IMR-90 (cell line): ENCODE results near the gene FEN1. TPM values are rescaled to one million over a fixed set of nuclear protein-coding genes. Genes with fewer than 3 reads are reported as not detected.
A peak's percentile ranks its signal among the peaks of the same experiment; 100 is the strongest.

Source experiments
- ATAC-seq: fragments of 200-7000 bp; cut with Tn5 transposase; 2 replicates; pipeline ENCODE4 v1.9.1; 2020; ENCODE audit warnings: low read depth, mild to moderate bottlenecking, moderate library complexity
- BruUV-seq: library from RNA; stranded (reverse); fragments of 400-500 nt; replicated peaks from 2 replicates; lab custom pipeline; 2021; lab: Mats Ljungman, UMichigan
- CTCF ChIA-PET: fragments of 300-600 bp; formaldehyde crosslinking; extraction: SDS; loops from one replicate; lab custom pipeline; 2021; ENCODE audit warnings: antibody characterized with exemption; lab: Yijun Ruan, JAX
- POLR2A ChIA-PET: fragments of 300-600 bp; sonication (Branson Sonifier 250); formaldehyde crosslinking; loops from one replicate; lab custom pipeline; 2022; ENCODE audit warnings: antibody characterized with exemption; ENCODE audit not compliant: unreplicated experiment; lab: Charles Lee
- DNase-seq: peaks from one replicate; pipeline ENCODE4 v3.0.0; 2013
- H2AFZ ChIP-seq: replicated peaks from 2 replicates; pipeline ENCODE3; 2013; ENCODE audit warnings: low read length, mild to moderate bottlenecking; ENCODE audit not compliant: poor library complexity
- H2AK5ac ChIP-seq: 2 replicates; pipeline ENCODE4 v1.6.1; 2013; ENCODE audit warnings: low read depth, low read length, inconsistent platforms
- H2AK9ac ChIP-seq: replicated peaks from 2 replicates; pipeline ENCODE3; 2013; ENCODE audit warnings: mild to moderate bottlenecking, low read depth, low read length, moderate library complexity; ENCODE audit not compliant: poor library complexity
- H2BK120ac ChIP-seq: 2 replicates; pipeline ENCODE4 v1.6.1; 2013; ENCODE audit warnings: low read depth, low read length, inconsistent platforms
- H2BK15ac ChIP-seq: 3 replicates; pipeline ENCODE4 v1.6.1; 2013; ENCODE audit warnings: low read depth, low read length, inconsistent platforms
- H2BK20ac ChIP-seq: 2 replicates; pipeline ENCODE4 v1.6.1; 2013; ENCODE audit warnings: low read depth, mild to moderate bottlenecking, inconsistent platforms, low read length, moderate library complexity
- H2BK5ac ChIP-seq: 2 replicates; pipeline ENCODE4 v1.6.1; 2013; ENCODE audit warnings: mild to moderate bottlenecking, low read depth, low read length, inconsistent platforms; ENCODE audit not compliant: poor library complexity, severe bottlenecking
- H3K14ac ChIP-seq: replicated peaks from 2 replicates; pipeline ENCODE4 v1.6.1; 2013; ENCODE audit warnings: low read depth, low read length, inconsistent platforms
- H3K18ac ChIP-seq: 2 replicates; pipeline ENCODE4 v1.6.1; 2013; ENCODE audit warnings: low read depth, low read length, control low read depth
- H3K23ac ChIP-seq: 2 replicates; pipeline ENCODE4 v1.6.1; 2013; ENCODE audit warnings: low read depth, low read length, inconsistent platforms
- H3K27ac ChIP-seq: 2 replicates; pipeline ENCODE4 v1.5.1; 2013; ENCODE audit warnings: mild to moderate bottlenecking, control low read depth, low read length; ENCODE audit not compliant: insufficient read depth
- H3K27me3 ChIP-seq: 2 replicates; pipeline ENCODE4 v1.6.1; 2013; ENCODE audit warnings: low read length; ENCODE audit not compliant: control insufficient read depth, insufficient read depth
- H3K36me3 ChIP-seq: 2 replicates; pipeline ENCODE4 v1.6.1; 2013; ENCODE audit warnings: low read length, mixed read lengths; ENCODE audit not compliant: control insufficient read depth, insufficient read depth
- H3K4ac ChIP-seq: 2 replicates; pipeline ENCODE4 v1.6.1; 2013; ENCODE audit warnings: low read depth, low read length, inconsistent platforms
- H3K4me1 ChIP-seq: 2 replicates; pipeline ENCODE4 v1.6.1; 2013; ENCODE audit warnings: low read length, mixed read lengths; ENCODE audit not compliant: control insufficient read depth, insufficient read depth
- H3K4me2 ChIP-seq: 2 replicates; pipeline ENCODE4 v1.6.1; 2013; ENCODE audit warnings: low read depth, mild to moderate bottlenecking, control low read depth, low read length, moderate library complexity
- H3K4me3 ChIP-seq: 2 replicates; pipeline ENCODE4 v1.5.1; 2013; ENCODE audit warnings: low read depth, mild to moderate bottlenecking, control low read depth, low read length, moderate library complexity; ENCODE audit not compliant: insufficient read depth
- H3K56ac ChIP-seq: 2 replicates; pipeline ENCODE4 v1.6.1; 2013; ENCODE audit warnings: low read length, inconsistent platforms; ENCODE audit not compliant: insufficient read depth; ENCODE audit errors: extremely low read depth
- H3K79me1 ChIP-seq, 2 experiments: 2 replicates each; pipeline ENCODE4 v1.6.1; 2013; ENCODE audit warnings: low read length in 2 of 2, inconsistent platforms in 1 of 2, low read depth in 1 of 2
- H3K9ac ChIP-seq: 2 replicates; pipeline ENCODE4 v1.6.1; 2013; ENCODE audit warnings: low read depth, low read length, control low read depth
- H3K9me1 ChIP-seq: 2 replicates; pipeline ENCODE4 v1.6.1; 2013; ENCODE audit warnings: low read length, inconsistent platforms; ENCODE audit not compliant: insufficient read depth
- H3K9me3 ChIP-seq: 2 replicates; pipeline ENCODE4 v1.6.1; 2013; ENCODE audit warnings: low read length; ENCODE audit not compliant: control insufficient read depth, insufficient read depth
- H4K20me1 ChIP-seq: 2 replicates; pipeline ENCODE4 v1.6.1; 2013; ENCODE audit warnings: low read length, inconsistent platforms; ENCODE audit not compliant: insufficient read depth
- H4K5ac ChIP-seq: 2 replicates; pipeline ENCODE4 v1.6.1; 2013; ENCODE audit warnings: mild to moderate bottlenecking, low read depth, low read length, control low read depth
- H4K8ac ChIP-seq, 2 experiments: 2 replicates each; pipeline ENCODE4 v1.6.1; 2013; ENCODE audit warnings: low read depth in 2 of 2, low read length in 2 of 2, control low read depth in 1 of 2, inconsistent platforms in 1 of 2
- H4K91ac ChIP-seq: 2 replicates; pipeline ENCODE4 v1.6.1; 2013; ENCODE audit warnings: low read depth, low read length, inconsistent platforms; ENCODE audit not compliant: insufficient read depth
- CEBPB ChIP-seq: IDR thresholded peaks from 2 replicates; pipeline ENCODE4 v1.6.1; 2012; ENCODE audit warnings: low read depth, low read length, improper control_type of control experiment
- MAFK ChIP-seq: IDR thresholded peaks from 2 replicates; pipeline ENCODE4 v1.6.1; 2012; ENCODE audit warnings: low read depth, low read length, improper control_type of control experiment
- RAD21 ChIP-seq: IDR thresholded peaks from 2 replicates; pipeline ENCODE4 v1.6.1; 2012; ENCODE audit warnings: low read length, improper control_type of control experiment
- WGBS, 2 experiments: methylation state at CpG; one replicate each; pipeline versions ENCODE4 v1.1.5 to v1.1.7; 2013; ENCODE audit warnings: missing lambda C conversion rate in 2 of 2; ENCODE audit not compliant: insufficient read length in 1 of 2; ENCODE audit errors: extremely low coverage in 2 of 2; 5-methylcytosine and 5-hydroxymethylcytosine counted together
- dilution Hi-C: fragments of 300-500 bp; cut with HindIII; formaldehyde crosslinking; loops from one replicate; pipeline ENCODE4 v1.14.3; 2018; ENCODE audit warnings: low sequenced_read_pairs; ENCODE audit not compliant: unreplicated experiment
- in situ Hi-C: fragments of 300-500 bp; cut with MboI; formaldehyde crosslinking; loops from 3 replicates; pipeline ENCODE4 v1.14.3; 2019; ENCODE audit warnings: low sequenced_read_pairs, inconsistent platforms, mixed read lengths
- intact Hi-C: fragments of 100-400 bp; cut with micrococcal nuclease; formaldehyde crosslinking; loops from 2 replicates; pipeline ENCODE4 v1.10.0; 2022
- polyA plus RNA-seq, 3 experiments: library from polyadenylated mRNA; depleted of rRNA; stranded (reverse); fragments of >200 nt; gene quantifications; 2 replicates each; pipeline ENCODE4 v1.2.3, GENCODE V29; 2012; ENCODE audit warnings: low replicate concordance in 1 of 3
- total RNA-seq: library from RNA; depleted of rRNA; stranded (reverse); fragments of >200 nt; gene quantifications from 2 replicates; pipeline ENCODE4 v1.2.3, GENCODE V29; 2012
- TF ChIP-seq, protein P1 (sequence below): fragments of 150-350 bp; IDR thresholded peaks from 2 replicates; pipeline ENCODE4 v1.6.1; 2017; ENCODE audit warnings: mild to moderate bottlenecking, antibody characterized with exemption, low read length, low read depth

FEN1 gene
- total and polyA plus RNA-seq, 2 of the 4 experiments (the other 2 are of a cell fraction): 23.0 to 41.9 TPM

DNA sequence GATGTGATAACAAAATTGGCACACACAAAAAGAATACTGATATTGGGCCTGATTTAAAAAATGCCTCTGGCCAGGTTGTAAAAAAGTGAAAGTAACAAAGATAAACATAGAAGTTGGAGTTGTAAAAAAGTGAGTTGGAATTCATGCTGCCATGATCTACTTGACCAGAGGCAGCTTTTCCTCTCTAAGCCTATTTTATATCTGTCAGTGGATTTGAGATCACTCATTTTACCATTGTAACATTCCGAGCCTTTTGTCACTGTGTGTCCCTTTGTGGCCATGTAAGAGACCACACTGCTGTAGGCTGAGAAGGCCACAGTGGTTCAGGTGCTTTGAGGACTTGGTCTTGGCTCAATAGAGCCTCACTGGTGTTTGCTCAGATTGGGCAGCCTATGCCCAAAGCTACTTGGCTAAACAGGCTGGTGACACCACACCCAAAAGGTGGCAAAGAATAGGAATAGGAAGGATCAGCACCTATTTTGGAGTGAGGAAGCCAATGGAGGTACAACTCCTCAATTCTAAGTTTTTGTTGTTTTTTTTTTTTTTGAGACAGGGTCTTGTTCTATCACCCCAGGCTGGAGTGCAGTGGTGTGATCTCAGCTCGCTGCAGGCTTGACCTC is 7.1 kb downstream of the FEN1 start:
- no peak overlapping the region for H3K4me3 ChIP-seq
- in situ Hi-C loops (loop anchor here (5.0 to 10.0 kb wide), 2 partner anchors 153 to 305 kb away; partner anchors contain the start of gene BEST1), dilution Hi-C loops (no loop called here), intact Hi-C loops (no loop called here)
- no peak overlapping the region for H4K5ac ChIP-seq
- H2BK120ac ChIP-seq: no peak overlapping the region
- BruUV-seq: no TSS peak
- H3K27me3 ChIP-seq: no peaks in the 10 kb centered on the region
- no peak overlapping the region for H3K4me2 ChIP-seq
- TF ChIP-seq MAFK (no peak), CEBPB (no peak), RAD21 (no peak)
- TF ChIP-seq, protein P1, sequence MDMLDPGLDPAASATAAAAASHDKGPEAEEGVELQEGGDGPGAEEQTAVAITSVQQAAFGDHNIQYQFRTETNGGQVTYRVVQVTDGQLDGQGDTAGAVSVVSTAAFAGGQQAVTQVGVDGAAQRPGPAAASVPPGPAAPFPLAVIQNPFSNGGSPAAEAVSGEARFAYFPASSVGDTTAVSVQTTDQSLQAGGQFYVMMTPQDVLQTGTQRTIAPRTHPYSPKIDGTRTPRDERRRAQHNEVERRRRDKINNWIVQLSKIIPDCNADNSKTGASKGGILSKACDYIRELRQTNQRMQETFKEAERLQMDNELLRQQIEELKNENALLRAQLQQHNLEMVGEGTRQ: no peak
- 100% methylated on average over 1 of the region's 2 CpGs; no CpG with 5 or more reads in 1 of the 2 experiments for WGBS, 2 experiments
- H4K20me1 ChIP-seq: peaks cover 6% of the 10 kb centered on the region
- H2AK5ac ChIP-seq: no peak overlapping the region
- peaks cover 9% of the 10 kb centered on the region for H3K9me1 ChIP-seq
- peak overlapping the region; percentile 16 for H2AK9ac ChIP-seq
- no peak overlapping the region for H3K9ac ChIP-seq
- no peak overlapping the region for H2BK20ac ChIP-seq
- no peak overlapping the region for H3K23ac ChIP-seq
- peaks cover 21 to 56% of the 10 kb centered on the region in 2 experiments for H3K79me1 ChIP-seq
- POLR2A ChIA-PET: interaction anchor here (0.5 kb wide), 1 partner anchor 35 kb away, joined by 3 read pairs; no protein-coding TSS in a partner anchor
- H3K36me3 ChIP-seq: peaks cover 22% of the 10 kb centered on the region
- no peak for DNase-seq
- no peak overlapping the region for H3K56ac ChIP-seq
- H3K4ac ChIP-seq: no peak overlapping the region
- H3K27ac ChIP-seq: no peak overlapping the region
- no peak overlapping the region for H2BK5ac ChIP-seq
- peaks cover 3% of the 10 kb centered on the region for H3K4me1 ChIP-seq
- no peak overlapping the region for H4K8ac ChIP-seq
- no peak for ATAC-seq
- H3K14ac ChIP-seq: no peak overlapping the region
- no peak overlapping the region for H4K91ac ChIP-seq
- H3K18ac ChIP-seq: no peak overlapping the region
- no peaks in the 10 kb centered on the region for H3K9me3 ChIP-seq
- no peak overlapping the region for H2BK15ac ChIP-seq
- CTCF ChIA-PET: interaction anchor here (1.2 kb wide), 1 partner anchor 15 kb away, joined by 3 read pairs; no protein-coding TSS in a partner anchor
- H2AFZ ChIP-seq: no peak overlapping the region
